CD4-positive, alpha-beta memory T cell (primary cell): ENCODE results near the gene ARFRP1. TPM values are rescaled to one million over a fixed set of nuclear protein-coding genes. Genes with fewer than 3 reads are reported as not detected.

ENCODE experiments used
- CTCF ChIA-PET: fragments of 350-600 bp; sonication (Branson Sonifier 250); formaldehyde crosslinking; loops from one replicate; lab custom pipeline; 2021; ENCODE audit warnings: inconsistent platforms; ENCODE audit not compliant: partially characterized antibody; lab: Charles Lee
- POLR2A ChIA-PET: fragments of 350-600 bp; sonication (Branson Sonifier 250); formaldehyde crosslinking; loops from one replicate; lab custom pipeline; 2021; ENCODE audit not compliant: partially characterized antibody; lab: Charles Lee
- DNase-seq, 5 donors: peaks; one replicate each; pipeline versions ENCODE4 v3.0.0 to v3.0.0-alpha.2; 2020 to 2022; ENCODE audit warnings: mixed read lengths in 1 of 5
- H3K27ac ChIP-seq: one replicate; pipeline ENCODE4 v1.7.0; 2013; ENCODE audit warnings: low read depth, low read length
- H3K27me3 ChIP-seq: 2 replicates; pipeline ENCODE4 v1.7.0; 2013; ENCODE audit warnings: mild to moderate bottlenecking, low read length, moderate library complexity; ENCODE audit not compliant: insufficient read depth
- H3K36me3 ChIP-seq: 2 replicates; pipeline ENCODE4 v1.7.0; 2013; ENCODE audit warnings: mild to moderate bottlenecking, low read length, moderate library complexity; ENCODE audit not compliant: insufficient read depth
- H3K4me1 ChIP-seq: 2 replicates; pipeline ENCODE4 v1.7.0; 2013; ENCODE audit warnings: mild to moderate bottlenecking, low read length, moderate library complexity; ENCODE audit not compliant: insufficient read depth
- H3K4me3 ChIP-seq, 2 donors: one replicate each; pipeline ENCODE4 v1.7.0; 2013; ENCODE audit warnings: low read length in 2 of 2, mild to moderate bottlenecking in 1 of 2
- H3K9me3 ChIP-seq, 2 donors: one replicate each; pipeline ENCODE4 v1.7.0; 2013; ENCODE audit warnings: low read length in 2 of 2, control low read depth in 1 of 2; ENCODE audit not compliant: control insufficient read depth in 1 of 2
- H3K27ac Mint-ChIP-seq, 7 donors: one replicate each; pipeline ENCODE4 v1.8.0; 2020 to 2021; ENCODE audit warnings: mixed read lengths in 7 of 7, mild to moderate bottlenecking in 6 of 7, inconsistent platforms in 3 of 7, moderate library complexity in 3 of 7
- H3K27me3 Mint-ChIP-seq, 2 donors: one replicate each; pipeline ENCODE4 v1.8.0; 2020 to 2021; ENCODE audit warnings: mixed read lengths in 2 of 2
- H3K36me3 Mint-ChIP-seq, 2 donors: one replicate each; pipeline ENCODE4 v1.8.0; 2020 to 2021; ENCODE audit warnings: mixed read lengths in 2 of 2, inconsistent platforms in 1 of 2, mild to moderate bottlenecking in 1 of 2
- H3K4me1 Mint-ChIP-seq, 4 donors: one replicate each; pipeline ENCODE4 v1.8.0; 2020 to 2021; ENCODE audit warnings: mixed read lengths in 4 of 4, mild to moderate bottlenecking in 1 of 4
- H3K4me3 Mint-ChIP-seq, 8 donors: one replicate each; pipeline ENCODE4 v1.8.0; 2020 to 2021; ENCODE audit warnings: mixed read lengths in 8 of 8, mild to moderate bottlenecking in 7 of 8, moderate library complexity in 6 of 8, inconsistent platforms in 3 of 8
- H3K9me3 Mint-ChIP-seq, 8 donors: one replicate each; pipeline ENCODE4 v1.8.0; 2020 to 2021; ENCODE audit warnings: mixed read lengths in 8 of 8, mild to moderate bottlenecking in 5 of 8, inconsistent platforms in 3 of 8, moderate library complexity in 1 of 8
- intact Hi-C: fragments of 100-400 bp; cut with micrococcal nuclease; formaldehyde crosslinking; loops from one replicate; pipeline ENCODE4 v1.15.1; 2023
- polyA plus RNA-seq, 2 donors: library from polyadenylated mRNA; unstranded; fragments of 300-500 nt; fragmentation: Illumina TruSeq; gene quantifications; one replicate each; pipeline ENCODE4 v1.2.3, GENCODE V29; 2021
- total RNA-seq, 2 experiments: library from RNA; stranded (reverse); gene quantifications; one replicate each; pipeline ENCODE4 v1.2.3, GENCODE V29; 2021

The ARFRP1 gene
- total and polyA plus RNA-seq, 4 experiments from 2014 or later = 65.5 to 92.0 (median 76.0) TPM

DNA sequence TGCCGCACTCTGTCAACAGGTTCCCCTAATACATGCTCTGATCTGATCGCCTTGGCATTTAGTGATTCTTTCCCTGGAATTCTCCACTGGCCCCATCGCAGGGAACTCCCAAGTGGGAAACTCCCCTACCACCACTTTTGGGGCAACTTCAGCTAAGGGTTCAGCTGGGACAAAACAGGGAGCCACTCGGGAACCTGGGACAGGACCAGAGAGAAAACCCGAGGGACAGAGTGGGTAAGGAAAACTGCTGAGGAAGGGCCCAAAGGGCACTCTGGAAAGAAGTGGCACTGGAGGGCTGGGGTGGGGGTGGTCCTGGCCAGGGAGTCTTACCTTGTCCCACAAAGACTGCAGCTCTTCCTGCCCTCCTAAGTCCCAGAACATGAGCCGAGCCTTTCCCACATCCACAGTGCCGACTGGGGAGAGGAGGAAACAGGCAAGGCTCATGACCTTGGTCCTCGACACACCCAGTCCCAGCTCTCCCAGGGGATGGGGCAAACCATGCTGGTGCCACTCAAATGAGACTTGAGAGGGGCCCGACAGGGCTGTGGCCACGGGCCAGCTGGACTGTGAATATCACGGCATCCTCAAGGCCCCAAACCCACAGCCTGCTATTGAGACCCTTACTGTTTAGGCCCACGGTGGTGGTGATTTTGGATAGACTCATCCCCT is 1.6 kb downstream of the ARFRP1 start:
- peaks cover 44% of the 10 kb centered on the region for H3K36me3 ChIP-seq
- no peaks in the 10 kb centered on the region for H3K27me3 ChIP-seq
- ChIA-PET POLR2A (interaction anchor here (1.1 to 6.2 kb wide), 11 partner anchors 9 to 188 kb away, joined by 3 to 202 read pairs (median 6); partner anchors contain the start of genes LIME1, RTEL1, SLC2A4RG and TNFRSF6B), CTCF (interaction anchor here (1.1 to 3.2 kb wide), 7 partner anchors 21 to 168 kb away, joined by 3 to 26 read pairs (median 5); partner anchors contain the start of gene LIME1)
- DNase-seq = peak in 1 of 5 donors; percentile 19
- intact Hi-C loops = loop anchor here (2.0 to 5.0 kb wide), 2 partner anchors 167 to 276 kb away; partner anchors contain the start of gene PRPF6
- H3K4me3 ChIP-seq = peak overlapping the region in 1 of 2 donors; percentile 57
- Mint-ChIP-seq H3K4me3 (peak overlapping the region; percentile 86 to 95 (median 90)), H3K4me1 (peaks cover 21 to 59% (median 32%) of the 10 kb centered on the region in 4 donors), H3K36me3 (peaks cover 17 to 53% of the 10 kb centered on the region in 2 donors), H3K9me3 (peaks cover 0 to 1% (median 0%) of the 10 kb centered on the region in 8 donors), H3K27ac (peak overlapping the region in 6 of 7 donors; percentile 86 to 95 (median 90)), H3K27me3 (no peaks in the 10 kb centered on the region)
- H3K9me3 ChIP-seq = no peaks in the 10 kb centered on the region
- H3K4me1 ChIP-seq = peaks cover 46% of the 10 kb centered on the region
- peak overlapping the region; percentile 65 for H3K27ac ChIP-seq

DNA sequence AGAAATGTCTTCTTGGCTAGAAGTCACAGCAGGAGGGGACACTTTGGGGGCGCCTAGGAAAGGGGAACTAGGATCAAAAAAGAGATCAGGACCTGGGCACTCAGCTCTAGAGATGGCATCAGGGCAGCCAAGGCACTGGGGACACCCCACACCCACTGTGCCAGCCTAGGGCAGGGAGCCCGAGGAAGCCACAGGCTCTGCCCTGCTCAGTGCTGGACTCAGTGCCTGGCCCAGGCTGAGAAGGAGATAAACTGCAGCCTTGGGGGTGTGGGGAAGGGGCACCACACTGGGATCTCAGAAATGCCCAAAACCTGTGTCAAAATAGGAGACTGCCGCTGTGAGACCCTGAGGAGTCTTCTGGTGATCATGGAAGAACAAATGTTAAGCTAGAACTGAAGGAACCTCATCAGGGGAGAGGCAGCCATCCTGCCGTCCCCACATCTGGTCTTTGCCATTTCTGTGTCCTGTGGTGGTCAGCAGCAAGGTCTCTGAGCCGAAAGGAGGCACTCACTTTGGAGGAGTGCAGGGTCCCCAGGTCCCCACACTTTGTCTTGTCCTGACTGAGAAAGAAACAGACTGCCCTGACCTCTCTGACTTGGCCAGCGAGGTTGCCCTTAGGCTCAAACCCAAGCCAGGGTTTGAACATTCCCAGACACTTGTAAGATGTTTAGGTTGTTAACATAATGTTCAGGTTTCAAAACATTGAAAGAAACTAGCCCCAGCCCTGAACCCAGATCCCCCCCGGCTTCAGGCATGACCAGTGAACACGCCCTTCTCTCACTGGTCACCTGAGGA is 2.3 kb downstream of the ARFRP1 start:
- CTCF ChIA-PET = interaction anchor here (1.1 to 3.2 kb wide), 5 partner anchors 22 to 78 kb away, joined by 3 to 26 read pairs (median 3); partner anchors contain the start of gene LIME1
- Mint-ChIP-seq H3K4me1 (peaks cover 16 to 55% (median 28%) of the 10 kb centered on the region in 4 donors), H3K27me3 (no peaks in the 10 kb centered on the region), H3K27ac (peak overlapping the region in 5 of 7 donors; percentile 36 to 94 (median 46)), H3K4me3 (peak overlapping the region in 7 of 8 donors; percentile 10 to 56 (median 33)), H3K36me3 (peaks cover 11 to 45% of the 10 kb centered on the region in 2 donors), H3K9me3 (peaks cover 0 to 1% (median 0%) of the 10 kb centered on the region in 8 donors)
- Histone ChIP-seq H3K27me3 (no peaks in the 10 kb centered on the region), H3K9me3 (no peaks in the 10 kb centered on the region), H3K36me3 (peaks cover 37% of the 10 kb centered on the region), H3K4me3 (no peak overlapping the region), H3K4me1 (peaks cover 46% of the 10 kb centered on the region), H3K27ac (no peak overlapping the region)
- POLR2A ChIA-PET = interaction anchor here (0.5 to 6.2 kb wide), 6 partner anchors 8 to 167 kb away, joined by 3 to 202 read pairs (median 16); partner anchors contain the start of genes LIME1, SLC2A4RG and TNFRSF6B
- peak in 1 of 5 donors; percentile 27 for DNase-seq
- intact Hi-C loops = loop anchor here (2.0 to 5.0 kb wide), 2 partner anchors 167 to 277 kb away; partner anchors contain the start of gene PRPF6

DNA sequence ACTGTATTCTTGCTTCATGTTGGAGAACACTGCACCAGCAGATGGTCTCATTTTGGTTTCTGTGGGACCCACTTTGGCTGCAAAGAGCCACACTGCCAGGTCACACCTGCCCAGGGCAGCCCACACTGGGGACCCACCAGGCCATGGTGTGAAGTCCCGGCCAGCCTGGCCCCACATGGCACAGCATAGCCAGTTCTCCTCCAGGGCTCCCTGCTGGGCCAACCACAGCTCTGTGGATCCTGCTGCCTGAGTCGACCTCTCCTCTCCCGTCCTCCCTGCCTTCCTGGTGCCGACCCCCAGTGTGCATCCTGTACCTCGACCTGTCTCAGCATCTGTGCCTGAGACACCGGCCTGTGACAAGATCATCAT is 3.0 kb downstream of the ARFRP1 start:
- POLR2A ChIA-PET = interaction anchor here (0.5 to 6.2 kb wide), 4 partner anchors 32 to 101 kb away, joined by 3 to 202 read pairs (median 4); partner anchors contain the start of genes LIME1 and SLC2A4RG

DNA sequence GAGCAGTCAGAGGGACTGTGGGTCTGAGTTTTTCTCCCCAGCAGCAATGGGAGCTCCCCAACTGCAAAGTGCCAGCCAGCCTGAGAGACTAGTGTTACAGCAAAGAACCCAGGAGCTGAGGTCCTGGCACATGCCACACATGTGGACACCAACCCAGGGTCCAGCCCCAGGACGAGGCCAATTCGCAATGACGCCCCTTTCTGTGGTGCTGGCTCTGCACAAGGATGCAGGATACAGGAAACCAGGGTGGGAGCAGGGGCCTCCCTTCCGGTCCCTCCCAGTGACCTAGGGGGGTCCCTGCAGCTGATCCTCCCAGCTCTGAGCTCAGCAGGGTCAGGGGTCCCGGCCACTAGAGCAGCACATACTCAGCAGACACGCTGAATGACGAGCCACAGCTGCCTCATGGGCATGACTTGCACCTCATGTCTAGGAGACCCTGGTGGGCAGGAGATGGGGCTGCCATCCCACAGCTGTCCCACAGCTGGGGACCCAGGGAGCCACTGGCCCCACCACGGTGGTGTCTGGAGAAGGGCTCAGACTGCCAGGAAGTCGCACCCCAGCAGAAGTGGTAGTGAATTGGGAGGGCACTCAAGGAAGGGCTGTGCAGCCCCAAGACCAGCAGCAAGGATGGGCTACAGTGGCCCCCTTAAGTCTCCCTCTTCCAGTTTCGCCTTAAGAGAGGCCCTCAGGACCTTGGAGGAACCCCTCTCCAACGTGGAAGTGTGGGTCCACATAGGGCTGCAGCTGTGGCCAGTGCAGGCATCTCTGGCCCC is 3.6 kb downstream of the ARFRP1 start:
- Histone ChIP-seq H3K27me3 (no peaks in the 10 kb centered on the region), H3K36me3 (peaks cover 33% of the 10 kb centered on the region), H3K4me1 (peaks cover 40% of the 10 kb centered on the region), H3K4me3 (no peak overlapping the region), H3K27ac (no peak overlapping the region), H3K9me3 (no peaks in the 10 kb centered on the region)
- no peak for DNase-seq
- H3K9me3 Mint-ChIP-seq = peaks cover 0 to 1% (median 0%) of the 10 kb centered on the region in 8 donors
- intact Hi-C loops = no loop called here
- H3K27ac Mint-ChIP-seq = peak overlapping the region in 3 of 7 donors; percentile 30 to 80 (median 59)
- H3K4me1 Mint-ChIP-seq = peaks cover 14 to 50% (median 24%) of the 10 kb centered on the region in 4 donors
- ChIA-PET CTCF (interaction anchor here (1.0 kb wide), 1 partner anchor 166 kb away, joined by 3 read pairs; the partner anchor contains the start of gene PTK6), POLR2A (interaction anchor here (0.9 to 1.5 kb wide), 2 partner anchors 34 to 36 kb away, joined by 3 to 6 read pairs; no protein-coding TSS in a partner anchor)
- H3K36me3 Mint-ChIP-seq = peaks cover 8 to 38% of the 10 kb centered on the region in 2 donors
- peak overlapping the region in 1 of 8 donors; percentile 46 for H3K4me3 Mint-ChIP-seq
- H3K27me3 Mint-ChIP-seq = no peaks in the 10 kb centered on the region

More for the DNA sequence above, 3.0 kb downstream of the ARFRP1 start:
- Histone ChIP-seq H3K27ac (no peak overlapping the region), H3K9me3 (no peaks in the 10 kb centered on the region), H3K4me3 (no peak overlapping the region), H3K27me3 (no peaks in the 10 kb centered on the region), H3K4me1 (peaks cover 41% of the 10 kb centered on the region), H3K36me3 (peaks cover 36% of the 10 kb centered on the region)
- peak overlapping the region in 2 of 8 donors; percentile 33 to 49 for H3K4me3 Mint-ChIP-seq
- H3K27me3 Mint-ChIP-seq = no peaks in the 10 kb centered on the region
- CTCF ChIA-PET = interaction anchor here (1.0 kb wide), 1 partner anchor 167 kb away, joined by 3 read pairs; the partner anchor contains the start of gene PTK6
- DNase-seq = no peak
- intact Hi-C loops = loop anchor here (5.0 kb wide), 1 partner anchor 278 kb away; the partner anchor contains the start of gene PRPF6
- H3K36me3 Mint-ChIP-seq = peaks cover 8 to 43% of the 10 kb centered on the region in 2 donors
- H3K9me3 Mint-ChIP-seq = peaks cover 0 to 1% (median 0%) of the 10 kb centered on the region in 8 donors
- peak overlapping the region in 3 of 7 donors; percentile 59 to 80 (median 72) for H3K27ac Mint-ChIP-seq
- peaks cover 15 to 54% (median 26%) of the 10 kb centered on the region in 4 donors for H3K4me1 Mint-ChIP-seq

DNA sequence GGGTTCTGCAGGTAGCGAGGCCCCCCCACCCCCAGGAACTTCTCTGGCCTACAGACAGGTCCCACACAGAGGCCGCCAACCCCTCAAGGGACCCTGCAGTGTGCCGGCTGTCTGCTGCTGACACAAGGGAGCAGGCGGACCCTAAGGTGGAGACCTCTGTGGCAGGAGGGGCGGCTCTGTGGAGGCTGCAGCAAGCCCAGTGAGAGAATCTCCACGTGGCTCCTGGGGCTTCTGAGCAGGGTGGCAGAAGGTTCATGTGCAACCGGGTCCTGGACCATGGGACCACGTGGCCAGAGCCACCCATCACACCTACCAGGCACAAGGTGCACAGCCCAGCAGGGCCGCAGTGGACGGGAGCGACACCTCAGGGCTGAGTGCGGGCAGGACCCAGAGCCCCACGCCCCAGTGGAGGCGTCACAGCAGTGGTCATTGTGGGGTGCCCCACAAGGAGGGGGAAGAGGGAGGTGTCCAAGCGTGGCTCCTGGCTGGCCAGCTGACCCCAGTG is 4.3 kb downstream of the ARFRP1 start:
- peaks cover 32% of the 10 kb centered on the region for H3K36me3 ChIP-seq
- ChIA-PET CTCF (interaction anchor here (1.0 kb wide), 1 partner anchor 166 kb away, joined by 3 read pairs; the partner anchor contains the start of gene PTK6), POLR2A (interaction anchor here (0.9 to 1.5 kb wide), 4 partner anchors 16 to 37 kb away, joined by 3 to 6 read pairs (median 4); partner anchors contain the start of gene LIME1)
- H3K27me3 Mint-ChIP-seq = no peaks in the 10 kb centered on the region
- H3K4me1 Mint-ChIP-seq = peaks cover 9 to 43% (median 19%) of the 10 kb centered on the region in 4 donors
- intact Hi-C loops = no loop called here
- no peaks in the 10 kb centered on the region for H3K9me3 ChIP-seq
- H3K4me3 ChIP-seq = no peak overlapping the region
- DNase-seq = peak in 1 of 5 donors; percentile 26
- H3K27ac ChIP-seq = no peak overlapping the region
- H3K27me3 ChIP-seq = no peaks in the 10 kb centered on the region
- no peak overlapping the region for H3K4me3 Mint-ChIP-seq
- peaks cover 0 to 1% (median 0%) of the 10 kb centered on the region in 8 donors for H3K9me3 Mint-ChIP-seq
- H3K36me3 Mint-ChIP-seq = peaks cover 8 to 33% of the 10 kb centered on the region in 2 donors
- no peak overlapping the region for H3K27ac Mint-ChIP-seq
- peaks cover 40% of the 10 kb centered on the region for H3K4me1 ChIP-seq
